HepG2 (cell line): ENCODE data around the gene PTGR1. TPM values are rescaled to one million over a fixed set of nuclear protein-coding genes. Genes with fewer than 3 reads are reported as not detected.

ENCODE experiments used
- ARNT ChIP-seq: fragments of 450-650 bp; IDR thresholded peaks from 2 replicates; pipeline ENCODE4 v1.6.1; 2017
- CCDC6 ChIP-seq: sonication (generic); formaldehyde crosslinking; IDR thresholded peaks from 2 replicates; pipeline ENCODE4 v1.8.1; 2022; ENCODE audit warnings: mild to moderate bottlenecking, missing genetic modification reagents, moderate library complexity
- CREB1 ChIP-seq, 2 experiments: fragments of 450-650 bp in 1 of 2; IDR thresholded peaks; 2 replicates each; pipeline ENCODE4 v1.6.1; 2016 to 2017; ENCODE audit warnings: control low read depth in 1 of 2, mild to moderate bottlenecking in 1 of 2, missing compliant biosample characterization in 1 of 2, missing genetic modification characterization in 1 of 2
- E2F2 ChIP-seq: sonication (generic); formaldehyde crosslinking; IDR thresholded peaks from 2 replicates; pipeline ENCODE4 v1.4.0; 2020; ENCODE audit warnings: missing genetic modification reagents, borderline replicate concordance
- E2F5 ChIP-seq: sonication (generic); formaldehyde crosslinking; conservative IDR thresholded peaks from 2 replicates; pipeline ENCODE4 v1.4.0; 2020; ENCODE audit warnings: missing genetic modification reagents
- EED ChIP-seq: sonication (generic); formaldehyde crosslinking; IDR thresholded peaks from 2 replicates; pipeline ENCODE4 v1.5.0; 2020; ENCODE audit warnings: mild to moderate bottlenecking, missing genetic modification reagents
- EHMT2 ChIP-seq: fragments of 200-600 bp; sonication (generic); IDR thresholded peaks from 2 replicates; pipeline ENCODE4 v1.7.0; 2017; ENCODE audit warnings: antibody characterized with exemption, low read depth, low read length, borderline replicate concordance
- GTF2F1 ChIP-seq: fragments of 150-350 bp; IDR thresholded peaks from 2 replicates; pipeline ENCODE4 v1.6.1; 2014; ENCODE audit warnings: low read length
- JUN ChIP-seq: sonication (generic); formaldehyde crosslinking; IDR thresholded peaks from 2 replicates; pipeline ENCODE4 v1.4.0; 2020; ENCODE audit warnings: mild to moderate bottlenecking, missing genetic modification reagents
- JUND ChIP-seq: sonication (generic); formaldehyde crosslinking; IDR thresholded peaks from 2 replicates; pipeline ENCODE4 v1.8.0; 2022; ENCODE audit warnings: mild to moderate bottlenecking, missing genetic modification reagents
- LBX2 ChIP-seq: sonication (generic); formaldehyde crosslinking; IDR thresholded peaks from 2 replicates; pipeline ENCODE4 v1.5.0; 2020; ENCODE audit warnings: missing genetic modification reagents, mild to moderate bottlenecking, borderline replicate concordance
- MAZ ChIP-seq, 2 experiments: sonication (generic) in 1 of 2; formaldehyde crosslinking in 1 of 2; IDR thresholded peaks; 2 replicates each; pipeline versions ENCODE4 v1.5.0 to v1.6.1; 2012 to 2020; ENCODE audit warnings: low read depth in 2 of 2, mild to moderate bottlenecking in 2 of 2, borderline replicate concordance in 1 of 2, improper control_type of control experiment in 1 of 2, low read length in 1 of 2, missing genetic modification reagents in 1 of 2, moderate library complexity in 1 of 2
- PCBP2 ChIP-seq: fragments of 200-400 bp; formaldehyde crosslinking; optimal IDR thresholded peaks from 2 replicates; pipeline ENCODE3; 2018; ENCODE audit warnings: low read length, low read depth; ENCODE audit not compliant: poor library complexity, severe bottlenecking
- RELA ChIP-seq: sonication (generic); formaldehyde crosslinking; IDR thresholded peaks from 2 replicates; pipeline ENCODE4 v1.4.0; 2020; ENCODE audit warnings: missing genetic modification reagents
- RFXAP ChIP-seq: sonication (generic); formaldehyde crosslinking; IDR thresholded peaks from 2 replicates; pipeline ENCODE4 v1.4.0; 2020; ENCODE audit warnings: missing genetic modification reagents, borderline replicate concordance
- SALL2 ChIP-seq: sonication (generic); formaldehyde crosslinking; IDR thresholded peaks from 2 replicates; pipeline ENCODE4 v1.8.1; 2023; ENCODE audit warnings: mild to moderate bottlenecking, missing genetic modification reagents, inconsistent platforms
- SNAI1 ChIP-seq: sonication (generic); formaldehyde crosslinking; IDR thresholded peaks from 2 replicates; pipeline ENCODE4 v1.5.0; 2020; ENCODE audit warnings: mild to moderate bottlenecking, missing genetic modification reagents, borderline replicate concordance
- SP140L ChIP-seq: sonication (generic); formaldehyde crosslinking; IDR thresholded peaks from 2 replicates; pipeline ENCODE4 v1.4.0; 2020; ENCODE audit warnings: missing genetic modification reagents, borderline replicate concordance
- TEAD2 ChIP-seq: sonication (generic); formaldehyde crosslinking; IDR thresholded peaks from 2 replicates; pipeline ENCODE4 v1.9.0; 2021; ENCODE audit warnings: missing genetic modification reagents
- TMF1 ChIP-seq: sonication (generic); formaldehyde crosslinking; IDR thresholded peaks from 2 replicates; pipeline ENCODE4 v1.8.1; 2022; ENCODE audit warnings: low read depth, missing genetic modification reagents
- U2AF2 ChIP-seq: fragments of 200-400 bp; formaldehyde crosslinking; IDR thresholded peaks from 2 replicates; pipeline ENCODE4 v1.6.1; 2017; ENCODE audit warnings: low read depth, mild to moderate bottlenecking, low read length
- ZFP62 ChIP-seq: sonication (generic); formaldehyde crosslinking; IDR thresholded peaks from 2 replicates; pipeline ENCODE4 v1.4.0; 2020; ENCODE audit warnings: missing genetic modification reagents
- ZNF280D ChIP-seq: sonication (generic); formaldehyde crosslinking; IDR thresholded peaks from 2 replicates; pipeline ENCODE4 v1.5.1; 2020; ENCODE audit warnings: mild to moderate bottlenecking, missing genetic modification reagents
- ZNF576 ChIP-seq: sonication (generic); formaldehyde crosslinking; IDR thresholded peaks from 2 replicates; pipeline ENCODE4 v1.4.0; 2020; ENCODE audit warnings: mild to moderate bottlenecking, missing genetic modification reagents
- polyA plus RNA-seq, 8 experiments: library from polyadenylated mRNA; depleted of rRNA in 3 of 8; stranded (reverse) in 7 of 8; unstranded in 1 of 8; fragments of >200 nt; fragmentation: Illumina TruSeq in 4 of 8; extraction: Trizol in 4 of 8; gene quantifications; 2 replicates each; pipeline versions ENCODE4 v1.2.1 to v1.2.3, GENCODE V29; 2011 to 2016; ENCODE audit warnings: low read depth in 4 of 8, missing spikeins in 1 of 8, mixed read lengths in 1 of 8; ENCODE audit not compliant: insufficient read depth in 1 of 8
- total RNA-seq, 5 experiments: library from RNA; depleted of rRNA; stranded (reverse); fragments of >200 nt; fragmentation: Illumina TruSeq; extraction: Trizol; gene quantifications; 2 replicates each; pipeline ENCODE4 v1.2.3, GENCODE V29; 2016; ENCODE audit warnings: low read depth in 1 of 5

Gene PTGR1
- total and polyA plus RNA-seq, 2 of the 13 experiments (the other 11 are each of a cell fraction or from before 2014, with no cell fraction given), result 6.0 to 15.8 TPM

GRCh38 chr9:111630964-111631213 lies 31.4 kb upstream of the PTGR1 start (continued):
- TF ChIP-seq JUND (CRISPR knock-in tag), result peak; percentile 48; the same call in 1 of the 2 replicates
- no peak for TF ChIP-seq JUN
- TF ChIP-seq EHMT2, result peak; percentile 45; the same call in 1 of the 2 replicates
- no peak for TF ChIP-seq U2AF2
- no peak for TF ChIP-seq E2F2
- no peak for TF ChIP-seq ARNT
- TF ChIP-seq EED (CRISPR knock-in tag), result no peak
- TF ChIP-seq ZNF280D, result no peak; the same call in 1 of the 2 replicates
- TF ChIP-seq CREB1 (IDR thresholded peaks at IDR 0.05), result no peak
- no peak for TF ChIP-seq CREB1 (CRISPR knock-in tag; IDR thresholded peaks at IDR 0.05)
- TF ChIP-seq GTF2F1, result no peak
- no peak for TF ChIP-seq E2F5 (CRISPR knock-in tag)
- TF ChIP-seq PCBP2, result no peak
- no peak for TF ChIP-seq TEAD2 (CRISPR knock-in tag)
- no peak for TF ChIP-seq RFXAP (CRISPR knock-in tag)
- peak; percentile 56; the same call in 1 of the 2 replicates for TF ChIP-seq SNAI1
- TF ChIP-seq SP140L (CRISPR knock-in tag), result no peak
- TF ChIP-seq LBX2 (CRISPR knock-in tag), result no peak
- peak; percentile 89; the same call in 1 of the 2 replicates for TF ChIP-seq CCDC6 (CRISPR knock-in tag)
- no peak for TF ChIP-seq TMF1 (CRISPR knock-in tag)
- no peak for TF ChIP-seq MAZ (IDR thresholded peaks at IDR 0.05; ENCODE audit: borderline replicate concordance, low read depth, low read length)
- no peak for TF ChIP-seq MAZ (CRISPR knock-in tag; IDR thresholded peaks at IDR 0.05; ENCODE audit: low read depth)
- TF ChIP-seq ZFP62 (CRISPR knock-in tag), result no peak
- no peak for TF ChIP-seq SALL2 (CRISPR knock-in tag)
- peak; percentile 71; the same call in 1 of the 2 replicates for TF ChIP-seq ZNF576 (CRISPR knock-in tag)
- no peak for TF ChIP-seq RELA (CRISPR knock-in tag)
